MCF 10A (cell line): Measurements from ENCODE around the gene CDK2AP2. TPM values are rescaled to one million over a fixed set of nuclear protein-coding genes. Genes with fewer than 3 reads are reported as not detected.

Source experiments
- BruUV-seq: library from RNA; stranded (reverse); fragments of 400-500 nt; replicated peaks from 2 replicates; lab custom pipeline; 2021; lab: Mats Ljungman, UMichigan
- CTCF ChIA-PET: fragments of 300-600 bp; sonication (Branson Sonifier 250); formaldehyde crosslinking; extraction: SDS; loops from one replicate; lab custom pipeline; 2021; ENCODE audit warnings: antibody characterized with exemption, inconsistent platforms; lab: Yijun Ruan, JAX
- POLR2A ChIA-PET: fragments of 300-600, 350-650 bp; sonication (Branson Sonifier 250); formaldehyde crosslinking; extraction: SDS; loops from one replicate; lab custom pipeline; 2020; ENCODE audit warnings: antibody characterized with exemption, inconsistent platforms; lab: Yijun Ruan, JAX
- DNase-seq: peaks from one replicate; pipeline ENCODE4 v3.0.0-alpha.2; 2018; ENCODE audit not compliant: unreplicated experiment
- H3K27ac Mint-ChIP-seq: one replicate; pipeline ENCODE4 v1.8.0; 2022; ENCODE audit warnings: mild to moderate bottlenecking, low read depth, mixed read lengths; ENCODE audit not compliant: unreplicated experiment
- H3K27me3 Mint-ChIP-seq: one replicate; pipeline ENCODE4 v1.8.0; 2022; ENCODE audit warnings: mixed read lengths; ENCODE audit not compliant: insufficient read depth, unreplicated experiment
- H3K36me3 Mint-ChIP-seq: one replicate; pipeline ENCODE4 v1.8.0; 2022; ENCODE audit warnings: mild to moderate bottlenecking, moderate library complexity, mixed read lengths; ENCODE audit not compliant: insufficient read depth, unreplicated experiment
- H3K4me1 Mint-ChIP-seq: one replicate; pipeline ENCODE4 v1.8.0; 2022; ENCODE audit warnings: mixed read lengths; ENCODE audit not compliant: insufficient read depth, unreplicated experiment
- H3K4me3 Mint-ChIP-seq: one replicate; pipeline ENCODE4 v1.8.0; 2022; ENCODE audit warnings: mild to moderate bottlenecking, moderate library complexity, mixed read lengths; ENCODE audit not compliant: unreplicated experiment
- H3K9me3 Mint-ChIP-seq: one replicate; pipeline ENCODE4 v1.8.0; 2022; ENCODE audit warnings: mixed read lengths; ENCODE audit not compliant: unreplicated experiment
- CTCF ChIP-seq: fragments of 200-600 bp; IDR thresholded peaks from one replicate; pipeline ENCODE4 v1.8.0; 2022; ENCODE audit warnings: antibody characterized with exemption, mild to moderate bottlenecking; ENCODE audit not compliant: unreplicated experiment
- intact Hi-C: fragments of 100-400 bp; cut with micrococcal nuclease; formaldehyde crosslinking; loops from 2 replicates; pipeline ENCODE4 v1.14.1; 2022
- total RNA-seq: library from RNA; stranded (reverse); gene quantifications from 2 replicates; pipeline ENCODE4 v1.2.3, GENCODE V29; 2022

CDK2AP2 gene
- total RNA-seq, 1 experiment from 2014 or later: 93.7 TPM

DNA sequence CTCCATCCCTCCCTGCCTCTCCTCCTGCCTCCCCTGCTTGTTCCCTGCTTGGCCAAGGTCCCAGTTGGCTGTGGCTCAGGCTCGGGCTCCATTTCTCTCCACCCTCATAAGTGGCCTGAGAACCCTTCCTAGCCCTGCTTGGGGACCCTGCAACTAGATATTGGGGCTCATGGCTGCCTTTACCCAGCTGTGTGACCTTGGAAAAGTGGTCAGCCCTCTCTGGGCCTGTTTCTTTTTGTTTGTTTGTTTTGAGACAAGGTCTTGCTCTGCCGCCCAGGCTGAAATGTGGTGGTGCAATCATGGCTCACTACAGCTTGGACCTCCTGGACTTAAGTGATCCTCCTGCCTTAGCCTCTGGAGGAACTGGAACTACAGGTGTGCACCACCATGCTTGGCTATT lies 35.6 kb upstream of the CDK2AP2 start:
- no peak overlapping the region for H3K27ac Mint-ChIP-seq
- CTCF ChIA-PET: interaction anchor here (0.7 kb wide), 1 partner anchor 47 kb away, joined by 3 read pairs; no protein-coding TSS in a partner anchor
- POLR2A ChIA-PET: no interaction called here

DNA sequence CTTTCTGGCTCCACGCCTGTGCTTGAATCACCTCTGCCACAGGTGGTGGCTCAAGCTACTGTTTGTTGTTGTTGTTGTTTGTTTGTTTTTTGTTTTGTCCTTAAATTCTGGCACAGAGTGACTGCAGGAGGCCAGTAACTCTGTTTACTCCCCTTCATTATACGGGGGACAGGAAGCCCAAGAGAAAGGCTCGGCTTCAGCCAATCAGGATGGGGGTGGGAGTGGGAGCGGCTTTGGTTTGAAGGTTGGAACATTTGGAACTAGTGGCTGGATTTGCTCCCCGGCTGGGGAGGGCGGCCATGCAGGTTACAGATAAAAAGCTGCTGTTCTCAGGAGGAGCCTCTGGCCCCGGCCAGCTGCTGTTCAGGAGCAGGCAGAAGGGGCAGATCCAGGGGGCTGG lies 35.0 kb upstream of the CDK2AP2 start:
- POLR2A ChIA-PET: no interaction called here
- Mint-ChIP-seq H3K9me3 (no peaks in the 10 kb centered on the region), H3K4me3 (no peak overlapping the region), H3K27ac (no peak overlapping the region), H3K36me3 (no peaks in the 10 kb centered on the region), H3K4me1 (no peaks in the 10 kb centered on the region), H3K27me3 (no peaks in the 10 kb centered on the region)
- DNase-seq: no peak
- no TSS peak for BruUV-seq
- intact Hi-C loops: no loop called here
- no peak for TF ChIP-seq CTCF
- CTCF ChIA-PET: interaction anchor here (0.7 kb wide), 1 partner anchor 46 kb away, joined by 3 read pairs; no protein-coding TSS in a partner anchor

More for the DNA sequence above, 35.6 kb upstream of the CDK2AP2 start:
- BruUV-seq: no TSS peak
- intact Hi-C loops: no loop called here
- no peaks in the 10 kb centered on the region for H3K36me3 Mint-ChIP-seq
- H3K27me3 Mint-ChIP-seq: no peaks in the 10 kb centered on the region
- no peak for TF ChIP-seq CTCF
- no peaks in the 10 kb centered on the region for H3K9me3 Mint-ChIP-seq
- H3K4me1 Mint-ChIP-seq: no peaks in the 10 kb centered on the region
- DNase-seq: no peak
- no peak overlapping the region for H3K4me3 Mint-ChIP-seq

- TF ChIP-seq CTCF: no peak
- Mint-ChIP-seq H3K27ac (no peak overlapping the region), H3K9me3 (no peaks in the 10 kb centered on the region), H3K4me3 (no peak overlapping the region), H3K4me1 (no peaks in the 10 kb centered on the region), H3K36me3 (no peaks in the 10 kb centered on the region), H3K27me3 (no peaks in the 10 kb centered on the region)
- intact Hi-C loops: no loop called here
- ChIA-PET POLR2A (interaction anchor here (0.7 kb wide), 1 partner anchor 30 kb away, joined by 3 read pairs; no protein-coding TSS in a partner anchor), CTCF (interaction anchor here (0.6 kb wide), 1 partner anchor 48 kb away, joined by 4 read pairs; no protein-coding TSS in a partner anchor)
- no TSS peak for BruUV-seq
- DNase-seq: no peak
Observed at GRCh38 chr11:67542169-67542568, 34.2 kb upstream of the CDK2AP2 start.

DNA sequence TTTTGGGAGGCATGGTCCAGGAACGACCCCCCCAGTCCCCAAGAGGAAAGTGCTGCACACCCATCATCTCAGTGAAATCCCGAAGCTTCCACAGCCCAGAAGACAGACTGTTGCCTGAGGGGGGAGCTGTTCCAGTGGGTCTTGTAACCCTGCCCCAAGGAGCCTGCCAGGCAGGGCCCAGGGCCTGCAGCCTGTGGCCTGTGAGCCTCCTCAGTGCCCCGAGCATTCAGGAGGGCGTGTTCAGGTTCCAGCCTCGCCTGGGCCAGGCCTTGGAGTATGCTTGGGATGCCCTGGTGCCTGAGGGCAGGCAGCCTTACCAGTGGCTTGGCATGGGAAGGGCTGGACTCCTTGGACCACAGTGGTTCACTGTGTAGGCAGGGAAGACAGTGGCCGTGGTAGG lies 33.2 kb upstream of the CDK2AP2 start:
- Mint-ChIP-seq H3K4me3 (no peak overlapping the region), H3K36me3 (no peaks in the 10 kb centered on the region), H3K27me3 (no peaks in the 10 kb centered on the region), H3K4me1 (no peaks in the 10 kb centered on the region), H3K9me3 (no peaks in the 10 kb centered on the region), H3K27ac (no peak overlapping the region)
- no peak for TF ChIP-seq CTCF
- no TSS peak for BruUV-seq
- DNase-seq: no peak
- ChIA-PET POLR2A (no interaction called here), CTCF (interaction anchor here (0.6 to 1.2 kb wide), 3 partner anchors 12 to 159 kb away, joined by 3 to 4 read pairs (median 4); no protein-coding TSS in a partner anchor)
- intact Hi-C loops: no loop called here
